ENCODE data around the gene ME3. TPM values are rescaled to one million over a fixed set of nuclear protein-coding genes. Genes with fewer than 3 reads are reported as not detected.

ME3 gene
- total and polyA plus RNA-seq, 4 donors, result 1.4 to 7.2 (median 2.3) TPM

DNA sequence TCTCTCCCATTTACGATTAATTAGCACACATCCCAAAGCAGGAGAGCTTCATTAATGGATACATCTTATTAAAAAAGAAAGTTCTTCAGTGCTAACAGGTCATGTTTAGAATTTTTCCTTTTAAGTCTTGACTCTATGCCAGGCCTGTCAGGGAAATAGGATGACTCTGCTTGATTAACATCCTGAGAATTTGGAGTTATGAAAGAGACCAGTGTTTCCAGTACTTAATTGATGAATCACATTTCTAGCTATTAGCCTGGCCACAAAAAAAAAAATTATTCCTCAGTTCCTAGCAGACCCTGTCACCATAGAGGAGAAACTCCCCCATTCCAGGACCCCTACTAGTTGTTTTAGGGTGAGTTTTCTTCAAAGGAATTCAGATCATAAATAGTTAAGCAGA lies 23.6 kb upstream of the ME3 start:
- no peak overlapping the region for H3K4me3 ChIP-seq (ENCODE audit: low read depth in 1 of 3, low read length in 3 of 3)
- no peaks in the 10 kb centered on the region for H3K4me1 ChIP-seq (ENCODE audit: control insufficient read depth in 4 of 4, insufficient read depth in 4 of 4, low read length in 3 of 4)
- H3K36me3 ChIP-seq (ENCODE audit: control insufficient read depth in 4 of 4, insufficient read depth in 3 of 4, low read depth in 1 of 4, low read length in 3 of 4), result no peaks in the 10 kb centered on the region
- no peak for DNase-seq (ENCODE audit: low spot score)
- 86% methylated on average over 1 of the region's 1 CpG for WGBS
- no peak overlapping the region for H3K27ac ChIP-seq (ENCODE audit: low read depth in 1 of 2, low read length in 2 of 2)
- TF ChIP-seq HNF4A (conservative IDR thresholded peaks at IDR 0.05), result no peak
- TF ChIP-seq HNF4G (IDR thresholded peaks at IDR 0.05), result no peak
- TF ChIP-seq SP1 (IDR thresholded peaks at IDR 0.05), result no peak
- TF ChIP-seq FOXA1 (IDR thresholded peaks at IDR 0.05), result no peak
- TF ChIP-seq, protein P1, sequence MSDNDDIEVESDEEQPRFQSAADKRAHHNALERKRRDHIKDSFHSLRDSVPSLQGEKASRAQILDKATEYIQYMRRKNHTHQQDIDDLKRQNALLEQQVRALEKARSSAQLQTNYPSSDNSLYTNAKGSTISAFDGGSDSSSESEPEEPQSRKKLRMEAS (IDR thresholded peaks at IDR 0.05), result no peak
- TF ChIP-seq TAF1 (conservative IDR thresholded peaks at IDR 0.05), result no peak
- no peak for TF ChIP-seq NR2F2 (IDR thresholded peaks at IDR 0.05)
- no peak for TF ChIP-seq CTCF (IDR thresholded peaks at IDR 0.05; ENCODE audit: low read depth, low read length, missing input control)
- TF ChIP-seq EGR1 (IDR thresholded peaks at IDR 0.05; ENCODE audit: low read depth in 2 of 2), result no peak
- TF ChIP-seq RXRA (IDR thresholded peaks at IDR 0.05), result no peak
- no peak for TF ChIP-seq YY1 (IDR thresholded peaks at IDR 0.05)
- no peak for TF ChIP-seq REST (IDR thresholded peaks at IDR 0.05)
- no peak for TF ChIP-seq JUND (IDR thresholded peaks at IDR 0.05)
- TF ChIP-seq ZBTB33 (IDR thresholded peaks at IDR 0.05), result no peak
- TF ChIP-seq FOXA2 (IDR thresholded peaks at IDR 0.05), result no peak
- no peak for TF ChIP-seq ATF3 (IDR thresholded peaks at IDR 0.05)
- TF ChIP-seq RAD21 (IDR thresholded peaks at IDR 0.05), result no peak
- no peak for TF ChIP-seq GABPA (IDR thresholded peaks at IDR 0.05 in 1 of 2, conservative IDR thresholded peaks at IDR 0.05 in 1 of 2)
- no peak overlapping the region for H3K9ac ChIP-seq (ENCODE audit: low read depth in 1 of 2, low read length in 2 of 2)
- no peaks in the 10 kb centered on the region for H3K9me3 ChIP-seq (ENCODE audit: control insufficient read depth in 4 of 4, low read length in 3 of 4)
- no peaks in the 10 kb centered on the region for H3K27me3 ChIP-seq (ENCODE audit: control insufficient read depth in 4 of 4, insufficient read depth in 4 of 4, low read length in 3 of 4)

All from liver (tissue), 9 donors.